SK-N-MC (cell line): Measurements from ENCODE around the gene PLPP4.

Experiments used
- EZH2 ChIP-seq: fragments of 200-600 bp; sonication (generic); IDR thresholded peaks from one replicate; pipeline ENCODE4 v1.6.1; 2017; ENCODE audit warnings: antibody characterized with exemption
- FOXP2 ChIP-seq: optimal IDR thresholded peaks from 2 replicates; pipeline ENCODE3; 2011; ENCODE audit warnings: mild to moderate bottlenecking, moderate library complexity; ENCODE audit not compliant: insufficient read depth; ENCODE audit errors: extremely low read length, control extremely low read depth
- POLR2AphosphoS5 ChIP-seq: IDR thresholded peaks from 2 replicates; pipeline ENCODE4 v1.6.1; 2012; ENCODE audit warnings: mild to moderate bottlenecking, low read depth, low read length, borderline replicate concordance

- no peak for TF ChIP-seq FOXP2
- TF ChIP-seq EZH2: no peak
- TF ChIP-seq POLR2AphosphoS5: no peak
Measured at GRCh38 chr10:120486671-120487205, 29.7 kb downstream of the PLPP4 start.
